HG02852 (cell line): Measurements from ENCODE around the gene DUSP16.
"Not testable (repeated sequence)": the region's sequence is repeated elsewhere in the genome, so short reads cannot be mapped to it uniquely, and the experiment has no call there.

ENCODE experiments used
- ATAC-seq: cut with Tn5 transposase; IDR thresholded peaks from one replicate; pipeline ENCODE4 v1.9.1; 2021; ENCODE audit warnings: mild to moderate bottlenecking, moderate library complexity; ENCODE audit not compliant: unreplicated experiment

The DUSP16 gene

GRCh38 chr12:12585115-12585863, 22.6 kb upstream of the DUSP16 start:
- no peak for ATAC-seq

- ATAC-seq: no peak
Measured at GRCh38 chr12:12583510-12584178, 21.0 kb upstream of the DUSP16 start.

- ATAC-seq: peak; percentile 91
Measured at GRCh38 chr12:12582895-12583303, 20.2 kb upstream of the DUSP16 start.

- peak; percentile 25 for ATAC-seq
Measured at GRCh38 chr12:12582193-12582881, 19.7 kb upstream of the DUSP16 start.

- not testable (repeated sequence) for ATAC-seq
Measured at GRCh38 chr12:12580716-12581115, 18.1 kb upstream of the DUSP16 start.

GRCh38 chr12:12577786-12578185, 15.1 kb upstream of the DUSP16 start:
- no peak for ATAC-seq

- no peak for ATAC-seq
Measured at GRCh38 chr12:12572659-12573058, 10.0 kb upstream of the DUSP16 start.

GRCh38 chr12:12565971-12566370, 3.3 kb upstream of the DUSP16 start:
- not testable (repeated sequence) for ATAC-seq

GRCh38 chr12:12564911-12565310, 2.2 kb upstream of the DUSP16 start:
- ATAC-seq: no peak

- no peak for ATAC-seq
Measured at GRCh38 chr12:12563290-12563928, 746 bp upstream of the DUSP16 start.

GRCh38 chr12:12562016-12562483, 613 bp downstream of the DUSP16 start:
- ATAC-seq: no peak

GRCh38 chr12:12561371-12562015, 1.2 kb downstream of the DUSP16 start:
- no peak for ATAC-seq

GRCh38 chr12:12560587-12561370, 1.9 kb downstream of the DUSP16 start:
- ATAC-seq: no peak

GRCh38 chr12:12559719-12560296, 2.9 kb downstream of the DUSP16 start:
- ATAC-seq: no peak

- ATAC-seq: no peak
Measured at GRCh38 chr12:12558291-12558690, 4.4 kb downstream of the DUSP16 start.

- no peak for ATAC-seq
Measured at GRCh38 chr12:12557733-12558132, 4.9 kb downstream of the DUSP16 start.

- no peak for ATAC-seq
Measured at GRCh38 chr12:12555656-12556055, 7.0 kb downstream of the DUSP16 start.

GRCh38 chr12:12553208-12553785, 9.4 kb downstream of the DUSP16 start:
- ATAC-seq: no peak

GRCh38 chr12:12551115-12551514, 11.5 kb downstream of the DUSP16 start:
- no peak for ATAC-seq
